Tibial artery (tissue), 4 donors: ENCODE results near the gene IL2RG.

Experiments used
- DNase-seq, 2 donors: peaks; one replicate each; pipeline ENCODE4 v3.0.0-alpha.2; 2019
- H3K27ac ChIP-seq, 2 donors: fragments of 200-600 bp; sonication (generic) in 1 of 2; 1 replicate in 1 of 2; 2 replicates in 1 of 2; pipeline ENCODE4 v1.5.1; 2018 to 2019; ENCODE audit warnings: mild to moderate bottlenecking in 1 of 2
- H3K27me3 ChIP-seq, 2 donors: fragments of 200-600 bp; sonication (generic) in 1 of 2; one replicate each; pipeline versions ENCODE4 v1.5.1 to v1.6.0; 2016 to 2019
- H3K36me3 ChIP-seq, 3 donors: fragments of 200-600 bp; sonication (generic) in 2 of 3; one replicate each; pipeline ENCODE4 v1.5.1; 2016 to 2019; ENCODE audit warnings: mild to moderate bottlenecking in 2 of 3
- H3K4me1 ChIP-seq, 4 donors: fragments of 200-600 bp; sonication (generic) in 2 of 4; 1 replicate in 3 of 4; 2 replicates in 1 of 4; pipeline ENCODE4 v1.5.1; 2016 to 2019
- H3K4me3 ChIP-seq, 2 donors: fragments of 200-600 bp; sonication (generic) in 1 of 2; 1 replicate in 1 of 2; 2 replicates in 1 of 2; pipeline ENCODE4 v1.5.1; 2018 to 2019; ENCODE audit warnings: mild to moderate bottlenecking in 2 of 2
- H3K9me3 ChIP-seq, 3 donors: fragments of 200-600 bp; sonication (generic) in 1 of 3; one replicate each; pipeline ENCODE4 v1.5.1; 2016 to 2019
- intact Hi-C: fragments of 100-400 bp; cut with DNase I; formaldehyde crosslinking; loops from one replicate; pipeline ENCODE4 v1.15.0; 2023; ENCODE audit warnings: low total_unique reads
- TF ChIP-seq, protein P1 (sequence below), 2 experiments: fragments of 200-600 bp in 1 of 2; fragments of 450-650 bp in 1 of 2; IDR thresholded peaks; one replicate each; pipeline ENCODE4 v1.5.1; 2017 to 2019; ENCODE audit warnings: antibody characterized with exemption in 2 of 2, mild to moderate bottlenecking in 1 of 2, moderate library complexity in 1 of 2

Gene IL2RG

DNA sequence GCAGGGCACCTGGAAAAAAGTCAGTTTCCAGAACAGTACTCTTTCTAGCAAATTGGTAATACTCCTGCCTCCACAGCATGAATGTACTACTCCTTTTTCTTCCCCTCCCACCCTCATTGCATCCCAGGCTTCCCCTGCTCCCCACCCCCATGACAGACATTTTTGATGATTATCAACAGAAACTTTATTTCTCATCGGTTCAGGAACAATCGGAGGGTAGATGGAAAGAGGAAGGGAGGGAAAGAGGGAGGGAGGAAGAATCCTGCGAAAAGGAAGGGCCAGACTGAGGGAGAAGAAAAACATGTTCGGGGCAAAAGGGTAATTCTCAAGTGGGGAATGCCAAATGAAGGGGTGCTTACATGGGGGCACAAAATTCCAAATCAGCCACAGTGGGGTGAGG is 4.1 kb downstream of the IL2RG start:
- DNase-seq = no peak
- TF ChIP-seq, protein P1, sequence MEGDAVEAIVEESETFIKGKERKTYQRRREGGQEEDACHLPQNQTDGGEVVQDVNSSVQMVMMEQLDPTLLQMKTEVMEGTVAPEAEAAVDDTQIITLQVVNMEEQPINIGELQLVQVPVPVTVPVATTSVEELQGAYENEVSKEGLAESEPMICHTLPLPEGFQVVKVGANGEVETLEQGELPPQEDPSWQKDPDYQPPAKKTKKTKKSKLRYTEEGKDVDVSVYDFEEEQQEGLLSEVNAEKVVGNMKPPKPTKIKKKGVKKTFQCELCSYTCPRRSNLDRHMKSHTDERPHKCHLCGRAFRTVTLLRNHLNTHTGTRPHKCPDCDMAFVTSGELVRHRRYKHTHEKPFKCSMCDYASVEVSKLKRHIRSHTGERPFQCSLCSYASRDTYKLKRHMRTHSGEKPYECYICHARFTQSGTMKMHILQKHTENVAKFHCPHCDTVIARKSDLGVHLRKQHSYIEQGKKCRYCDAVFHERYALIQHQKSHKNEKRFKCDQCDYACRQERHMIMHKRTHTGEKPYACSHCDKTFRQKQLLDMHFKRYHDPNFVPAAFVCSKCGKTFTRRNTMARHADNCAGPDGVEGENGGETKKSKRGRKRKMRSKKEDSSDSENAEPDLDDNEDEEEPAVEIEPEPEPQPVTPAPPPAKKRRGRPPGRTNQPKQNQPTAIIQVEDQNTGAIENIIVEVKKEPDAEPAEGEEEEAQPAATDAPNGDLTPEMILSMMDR (IDR thresholded peaks at IDR 0.05) = no peak
- Histone ChIP-seq H3K4me1 (no peaks in the 10 kb centered on the region), H3K27ac (no peak overlapping the region), H3K36me3 (no peaks in the 10 kb centered on the region), H3K27me3 (no peaks in the 10 kb centered on the region), H3K4me3 (no peak overlapping the region), H3K9me3 (no peaks in the 10 kb centered on the region)
- intact Hi-C loops = no loop called here

DNA sequence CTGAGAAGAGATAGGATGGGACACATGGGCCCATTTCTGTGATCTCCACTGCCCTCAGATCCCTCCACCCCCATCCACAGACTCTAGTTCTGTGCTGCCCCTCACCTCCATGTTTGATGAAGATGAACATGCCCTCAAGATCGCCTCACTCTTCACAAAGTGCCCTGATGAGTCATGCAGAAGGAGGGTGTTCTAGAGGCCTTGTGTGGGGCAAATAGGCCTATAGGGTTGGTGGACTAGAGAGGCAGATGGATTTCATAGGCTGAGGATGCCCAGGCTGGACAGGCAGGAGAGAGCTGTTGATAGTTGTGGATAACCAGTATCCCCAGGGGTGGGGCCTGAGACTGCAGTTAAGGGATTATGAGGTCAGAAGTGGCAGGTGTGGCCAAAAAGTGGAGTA is 5.0 kb downstream of the IL2RG start, which contains the start of gene CXorf65:
TSS of gene CXorf65 (minus strand) at position 314 of the 400 bp plus-strand sequence. CDS start at position 130, 184 bp downstream.
- H3K27ac ChIP-seq = no peak within 1 kb of the TSS
- H3K9me3 ChIP-seq = no peaks in the 10 kb centered on the region
- DNase-seq = no peak
- H3K27me3 ChIP-seq = no peaks in the 10 kb centered on the region
- TF ChIP-seq, protein P1 (IDR thresholded peaks at IDR 0.05) = no peak
- no peaks in the 10 kb centered on the region for H3K36me3 ChIP-seq
- H3K4me3 ChIP-seq = no peak within 1 kb of the TSS
- no peaks in the 10 kb centered on the region for H3K4me1 ChIP-seq
- intact Hi-C loops = no loop called here

DNA sequence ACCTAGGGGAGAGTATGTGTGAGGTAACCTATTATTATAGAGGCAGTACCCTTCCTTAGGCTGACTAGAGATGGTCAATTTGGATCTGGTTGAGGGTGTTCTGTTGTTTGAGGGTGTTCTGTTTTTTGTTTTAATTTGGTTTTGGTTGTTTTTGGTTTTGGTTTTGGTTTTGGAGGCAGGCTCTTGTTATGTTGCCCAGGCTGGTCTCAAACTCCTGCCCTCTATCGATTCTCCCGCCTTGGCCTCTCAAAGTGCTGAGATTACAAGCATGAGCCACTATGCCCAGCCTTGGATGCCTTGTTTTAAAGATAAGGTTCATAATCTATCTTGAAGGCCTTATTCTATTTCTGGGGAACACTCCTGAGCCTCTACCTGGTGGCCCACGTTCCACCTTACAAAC is 5.7 kb downstream of the IL2RG start:
- no peak overlapping the region for H3K4me3 ChIP-seq
- H3K4me1 ChIP-seq = no peaks in the 10 kb centered on the region
- no peak for DNase-seq
- H3K27me3 ChIP-seq = no peaks in the 10 kb centered on the region
- H3K27ac ChIP-seq = no peak overlapping the region
- H3K9me3 ChIP-seq = no peaks in the 10 kb centered on the region
- no peaks in the 10 kb centered on the region for H3K36me3 ChIP-seq
- intact Hi-C loops = no loop called here
- TF ChIP-seq, protein P1 (IDR thresholded peaks at IDR 0.05) = no peak

DNA sequence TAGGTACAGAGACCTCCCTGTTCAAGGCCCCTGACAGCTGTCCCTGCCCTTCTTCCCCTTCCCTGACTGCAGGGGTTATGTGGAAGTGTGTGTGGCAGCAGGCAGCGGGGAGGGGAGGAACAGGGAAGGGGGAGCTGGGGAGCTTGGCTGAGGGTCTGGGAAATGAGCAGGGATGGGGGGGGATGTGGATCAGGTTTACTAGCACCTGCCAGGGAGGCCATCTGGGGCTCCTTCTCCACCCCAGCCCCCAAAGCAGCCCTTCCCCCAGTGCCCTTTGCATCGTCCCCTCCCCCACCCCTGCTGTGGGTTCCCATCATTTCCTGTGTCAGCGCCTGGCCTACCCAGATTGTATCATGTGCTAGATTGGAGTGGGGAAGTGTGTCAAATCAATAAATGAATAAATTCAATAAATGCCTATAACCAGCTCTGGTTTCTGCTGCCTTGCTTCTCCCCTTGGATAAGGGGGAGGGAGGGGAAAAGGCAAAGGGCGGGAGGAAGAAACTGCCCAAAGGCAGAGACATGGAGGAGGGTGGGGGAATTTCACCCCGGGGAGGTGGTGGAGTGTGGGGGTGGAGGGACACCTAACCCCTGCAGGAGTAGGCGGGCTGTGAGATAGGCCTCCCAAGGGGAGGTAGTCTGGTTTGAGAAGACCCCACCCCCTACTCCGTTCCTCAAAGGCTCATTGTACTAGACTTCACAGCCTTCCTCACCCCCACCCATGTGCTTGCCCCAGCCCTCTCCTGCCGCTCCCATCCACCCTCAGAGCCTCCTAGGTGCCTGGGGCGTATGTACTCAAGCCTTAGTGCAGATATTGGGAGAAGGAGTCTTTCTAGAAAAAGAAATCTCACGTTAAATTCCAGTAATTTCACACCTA is 8.0 kb downstream of the IL2RG start:
- TF ChIP-seq, protein P1 (IDR thresholded peaks at IDR 0.05) = no peak
- Histone ChIP-seq H3K27ac (no peak overlapping the region), H3K27me3 (no peaks in the 10 kb centered on the region), H3K4me1 (peaks cover 0 to 4% (median 2%) of the 10 kb centered on the region in 4 donors), H3K36me3 (no peaks in the 10 kb centered on the region), H3K9me3 (no peaks in the 10 kb centered on the region), H3K4me3 (no peak overlapping the region)
- no peak for DNase-seq
- intact Hi-C loops = no loop called here

DNA sequence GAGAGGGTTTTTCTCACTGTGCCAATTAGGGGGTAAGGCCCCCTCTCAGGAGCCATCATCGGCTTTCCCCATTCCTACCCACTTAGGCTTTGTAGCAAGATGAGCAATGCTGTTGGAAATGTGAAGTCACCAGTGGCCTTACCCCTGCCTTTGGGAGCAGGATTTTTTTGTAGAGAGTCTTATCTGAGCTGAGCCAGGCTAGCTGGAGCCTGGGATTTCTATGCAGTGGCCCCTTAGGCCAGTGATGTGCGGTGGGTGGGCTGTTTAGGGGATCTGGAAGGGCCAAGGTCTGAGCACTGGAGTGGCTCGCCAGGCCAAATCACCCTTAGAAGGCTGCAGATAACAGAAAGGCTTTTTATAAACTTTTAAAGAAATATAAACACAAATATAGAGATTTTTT is 9.1 kb downstream of the IL2RG start:
- DNase-seq = no peak
- Histone ChIP-seq H3K27me3 (no peaks in the 10 kb centered on the region), H3K9me3 (no peaks in the 10 kb centered on the region), H3K4me1 (peaks cover 0 to 12% (median 4%) of the 10 kb centered on the region in 4 donors), H3K4me3 (no peak overlapping the region), H3K36me3 (no peaks in the 10 kb centered on the region), H3K27ac (no peak overlapping the region)
- TF ChIP-seq, protein P1 (IDR thresholded peaks at IDR 0.05) = no peak
- intact Hi-C loops = no loop called here
